Right lobe of liver (tissue), 4 donors: ENCODE results near the gene B3GLCT.

Experiments used
- POLR2A ChIP-seq: fragments of 450-650 bp; IDR thresholded peaks from one replicate; pipeline ENCODE4 v1.6.1; 2017; ENCODE audit warnings: antibody characterized with exemption, mild to moderate bottlenecking
- TF ChIP-seq, protein P1 (sequence below), 4 donors: fragments of 200-600 bp in 3 of 4; fragments of 450-650 bp in 1 of 4; IDR thresholded peaks; one replicate each; pipeline versions ENCODE4 v1.5.1 to v1.8.0; 2016 to 2022; ENCODE audit warnings: antibody characterized with exemption in 4 of 4, mild to moderate bottlenecking in 2 of 4
- donor health status: DM: no; HTN: no; CAD: no.
- donor health status: DM: no; HTN: no; CAD: no.
- donor health status: DM: no; HTN: yes; CAD: no.

DNA sequence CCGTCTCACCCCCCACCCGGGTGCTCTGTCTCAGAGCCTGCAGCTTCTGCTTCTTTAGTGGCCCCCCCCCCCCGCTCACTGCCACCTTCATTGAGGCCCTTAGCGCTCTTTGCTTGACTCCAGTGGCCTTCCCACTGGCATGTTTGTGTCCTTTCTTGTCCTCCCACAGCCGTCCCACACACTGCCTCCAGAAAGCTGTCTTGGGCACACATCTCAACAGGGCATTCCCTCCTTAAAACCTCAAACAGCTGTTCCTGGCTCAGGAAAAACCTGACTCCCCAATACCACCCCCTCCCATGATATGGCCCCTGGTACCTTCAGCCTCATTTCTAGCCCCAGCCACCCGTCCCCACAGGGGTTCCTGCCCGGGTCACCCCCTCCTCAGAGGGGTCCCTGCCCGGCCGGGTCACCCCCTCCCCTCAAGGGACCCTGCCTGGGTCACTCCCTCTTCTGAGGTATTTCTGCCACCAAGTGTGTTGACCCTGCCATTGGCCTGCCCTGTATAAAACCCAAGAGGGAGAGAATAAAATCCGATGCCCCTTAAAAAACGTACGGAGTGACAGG, 8.9 kb downstream of the B3GLCT start:
- TF ChIP-seq, protein P1, sequence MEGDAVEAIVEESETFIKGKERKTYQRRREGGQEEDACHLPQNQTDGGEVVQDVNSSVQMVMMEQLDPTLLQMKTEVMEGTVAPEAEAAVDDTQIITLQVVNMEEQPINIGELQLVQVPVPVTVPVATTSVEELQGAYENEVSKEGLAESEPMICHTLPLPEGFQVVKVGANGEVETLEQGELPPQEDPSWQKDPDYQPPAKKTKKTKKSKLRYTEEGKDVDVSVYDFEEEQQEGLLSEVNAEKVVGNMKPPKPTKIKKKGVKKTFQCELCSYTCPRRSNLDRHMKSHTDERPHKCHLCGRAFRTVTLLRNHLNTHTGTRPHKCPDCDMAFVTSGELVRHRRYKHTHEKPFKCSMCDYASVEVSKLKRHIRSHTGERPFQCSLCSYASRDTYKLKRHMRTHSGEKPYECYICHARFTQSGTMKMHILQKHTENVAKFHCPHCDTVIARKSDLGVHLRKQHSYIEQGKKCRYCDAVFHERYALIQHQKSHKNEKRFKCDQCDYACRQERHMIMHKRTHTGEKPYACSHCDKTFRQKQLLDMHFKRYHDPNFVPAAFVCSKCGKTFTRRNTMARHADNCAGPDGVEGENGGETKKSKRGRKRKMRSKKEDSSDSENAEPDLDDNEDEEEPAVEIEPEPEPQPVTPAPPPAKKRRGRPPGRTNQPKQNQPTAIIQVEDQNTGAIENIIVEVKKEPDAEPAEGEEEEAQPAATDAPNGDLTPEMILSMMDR (IDR thresholded peaks at IDR 0.05) = no peak
- no peak for TF ChIP-seq POLR2A
